GM12864 (cell line): ENCODE data around the gene AMPD1.

Experiments
- DNase-seq: peaks from one replicate; pipeline ENCODE4 v3.0.0-alpha.2; 2011; ENCODE audit warnings: low read depth
- H3K4me3 ChIP-seq: 2 replicates; pipeline ENCODE4 v1.5.1; 2011; ENCODE audit warnings: mild to moderate bottlenecking, low read depth, low read length, control low read depth
- TF ChIP-seq, protein P1 (sequence below): IDR thresholded peaks from 2 replicates; pipeline ENCODE4 v1.5.1; 2011; ENCODE audit warnings: low read depth, mild to moderate bottlenecking, moderate library complexity, low read length, control low read depth, inconsistent platforms; ENCODE audit errors: missing control alignments

The AMPD1 gene

DNA sequence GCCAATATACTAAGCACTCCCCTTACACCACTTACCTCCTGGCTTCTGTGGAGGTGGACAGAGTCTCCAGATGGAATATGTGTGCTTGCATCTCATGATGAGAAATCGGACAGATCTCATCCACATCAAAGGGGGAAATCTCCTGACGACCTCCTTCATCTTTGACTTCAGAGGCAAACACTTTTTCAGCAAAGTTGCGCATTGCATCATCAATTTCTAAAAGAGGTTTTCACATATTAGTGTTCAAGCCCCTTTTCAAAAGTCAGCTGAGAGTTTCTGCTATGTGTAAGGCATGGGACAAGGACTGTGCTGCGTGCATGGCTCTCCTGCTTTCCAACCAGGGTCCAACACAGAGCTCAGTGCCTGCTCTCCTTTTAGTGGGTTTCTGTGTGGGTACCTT, 6.8 kb downstream of the AMPD1 start:
- TF ChIP-seq, protein P1, sequence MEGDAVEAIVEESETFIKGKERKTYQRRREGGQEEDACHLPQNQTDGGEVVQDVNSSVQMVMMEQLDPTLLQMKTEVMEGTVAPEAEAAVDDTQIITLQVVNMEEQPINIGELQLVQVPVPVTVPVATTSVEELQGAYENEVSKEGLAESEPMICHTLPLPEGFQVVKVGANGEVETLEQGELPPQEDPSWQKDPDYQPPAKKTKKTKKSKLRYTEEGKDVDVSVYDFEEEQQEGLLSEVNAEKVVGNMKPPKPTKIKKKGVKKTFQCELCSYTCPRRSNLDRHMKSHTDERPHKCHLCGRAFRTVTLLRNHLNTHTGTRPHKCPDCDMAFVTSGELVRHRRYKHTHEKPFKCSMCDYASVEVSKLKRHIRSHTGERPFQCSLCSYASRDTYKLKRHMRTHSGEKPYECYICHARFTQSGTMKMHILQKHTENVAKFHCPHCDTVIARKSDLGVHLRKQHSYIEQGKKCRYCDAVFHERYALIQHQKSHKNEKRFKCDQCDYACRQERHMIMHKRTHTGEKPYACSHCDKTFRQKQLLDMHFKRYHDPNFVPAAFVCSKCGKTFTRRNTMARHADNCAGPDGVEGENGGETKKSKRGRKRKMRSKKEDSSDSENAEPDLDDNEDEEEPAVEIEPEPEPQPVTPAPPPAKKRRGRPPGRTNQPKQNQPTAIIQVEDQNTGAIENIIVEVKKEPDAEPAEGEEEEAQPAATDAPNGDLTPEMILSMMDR: no peak
- no peak for DNase-seq

DNA sequence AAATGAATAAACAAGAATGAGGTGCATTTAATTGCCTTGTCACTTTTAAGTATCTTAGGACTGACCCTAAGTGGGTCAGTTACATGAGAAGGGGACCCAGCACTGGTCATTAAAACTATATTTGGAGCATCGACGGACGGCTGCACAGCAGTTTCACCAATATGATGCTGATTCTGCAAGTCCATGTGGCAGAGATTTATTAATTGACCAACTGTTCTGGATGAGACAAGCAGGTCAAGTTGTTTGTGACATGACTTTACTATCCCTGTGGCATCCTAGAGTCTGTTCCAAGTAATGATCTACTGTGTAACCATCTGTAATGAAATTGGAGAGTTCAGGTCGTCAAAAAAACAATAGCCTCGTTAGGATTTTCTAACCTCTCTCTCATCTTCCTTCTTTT, 9.5 kb downstream of the AMPD1 start:
- H3K4me3 ChIP-seq: no peak overlapping the region
- TF ChIP-seq, protein P1: no peak
- no peak for DNase-seq

More for the DNA sequence above, 6.8 kb downstream of the AMPD1 start:
- H3K4me3 ChIP-seq: no peak overlapping the region

DNA sequence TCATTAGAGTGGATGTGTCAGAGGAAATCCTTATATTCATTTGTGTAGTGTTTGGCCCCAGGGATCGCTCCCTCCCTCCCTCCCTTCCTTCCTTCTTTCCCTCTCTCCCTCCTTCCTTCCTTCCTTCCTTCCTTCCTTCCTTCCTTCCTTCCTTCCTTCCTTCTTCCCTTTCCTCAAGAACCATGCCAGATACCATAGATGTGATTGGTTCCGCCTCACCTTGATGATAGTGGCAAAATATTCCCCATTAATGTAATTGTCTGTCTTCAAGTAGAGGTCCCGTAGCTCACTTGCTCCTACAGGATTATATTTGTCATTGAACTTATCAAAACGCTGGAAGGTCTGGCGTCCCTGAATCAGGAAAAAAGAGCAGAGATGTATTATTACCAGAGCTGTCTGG, 17.7 kb downstream of the AMPD1 start:
- no peak overlapping the region for H3K4me3 ChIP-seq
- DNase-seq: no peak
- TF ChIP-seq, protein P1: no peak

DNA sequence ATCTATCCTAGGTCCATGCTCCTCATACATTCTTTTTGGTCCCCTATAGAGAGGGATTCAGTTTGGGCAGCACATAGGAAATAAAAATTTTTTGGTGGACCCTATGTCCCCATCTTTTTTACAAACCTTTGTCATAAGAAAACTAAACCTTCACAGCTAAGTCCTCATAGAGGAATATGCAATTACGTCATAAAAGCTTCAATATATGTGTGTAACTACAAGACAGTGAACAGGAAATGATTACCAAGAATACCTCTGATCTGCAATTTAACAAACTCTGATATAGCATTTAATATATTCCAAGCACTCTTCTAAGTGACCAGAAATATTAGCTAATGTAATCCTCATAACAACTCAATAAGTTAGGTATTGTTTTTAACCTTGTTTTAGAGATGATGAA, 19.2 kb downstream of the AMPD1 start:
- no peak for DNase-seq
- no peak overlapping the region for H3K4me3 ChIP-seq
- TF ChIP-seq, protein P1: no peak

DNA sequence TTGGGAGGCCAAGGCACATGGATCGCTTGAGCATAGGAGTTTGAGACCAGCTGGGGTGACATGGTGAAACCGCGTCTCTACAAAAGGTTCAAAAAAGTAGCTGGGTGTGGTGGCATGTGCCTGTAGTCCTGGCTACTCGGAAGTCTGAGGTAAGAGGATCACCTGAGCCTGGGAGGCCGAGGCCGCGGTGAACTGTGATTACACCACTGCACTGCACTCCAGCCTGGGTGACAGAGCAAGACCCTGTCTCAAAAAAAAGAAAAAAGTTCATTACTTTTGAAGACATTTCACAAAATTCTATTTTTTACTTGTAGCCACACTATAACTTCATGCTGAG, 23.4 kb downstream of the AMPD1 start:
- no peak overlapping the region for H3K4me3 ChIP-seq
- DNase-seq: no peak
- TF ChIP-seq, protein P1: no peak

DNA sequence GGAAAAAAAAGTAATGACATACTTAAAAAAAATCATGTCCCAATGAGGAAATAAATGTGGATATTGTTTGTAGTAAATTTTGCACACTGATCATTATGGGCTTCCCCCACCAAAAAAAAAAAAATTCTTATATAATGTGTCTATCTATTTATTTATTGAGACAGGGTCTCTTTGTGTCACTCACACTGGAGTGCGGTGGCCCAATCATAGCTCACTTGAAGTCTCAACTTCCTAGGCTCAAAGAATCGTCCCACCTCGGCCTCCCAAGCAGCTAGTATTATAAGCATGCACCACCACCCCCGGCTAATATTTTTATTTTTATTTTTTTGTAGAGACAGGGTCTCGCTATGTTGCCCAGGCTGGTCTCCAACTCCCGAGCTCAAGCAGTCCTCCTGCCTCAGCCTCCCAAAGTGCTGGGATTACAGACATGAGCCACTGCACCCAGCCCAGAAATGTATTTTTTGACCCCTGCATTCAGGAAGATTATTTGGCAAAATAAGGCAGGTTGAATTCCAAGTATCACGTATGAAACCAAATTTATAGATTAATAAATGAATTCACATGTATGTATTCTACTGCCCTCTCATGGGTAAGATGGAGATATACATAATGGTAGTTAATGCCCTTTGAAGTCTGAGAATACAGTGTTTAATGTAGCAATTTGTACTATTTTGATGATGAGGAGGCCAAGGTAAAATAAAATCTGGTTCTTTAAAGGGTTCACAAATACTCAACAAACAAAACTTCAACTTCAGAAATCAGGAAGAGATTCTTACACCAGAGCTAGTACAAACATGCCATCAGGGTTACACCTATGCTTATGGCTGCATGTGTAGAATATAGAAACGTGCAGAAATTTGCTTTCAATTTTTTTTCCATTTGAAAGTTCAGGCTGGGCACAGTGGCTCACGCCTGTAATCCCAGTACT, 24.1 kb downstream of the AMPD1 start:
- DNase-seq: no peak
- TF ChIP-seq, protein P1: peak; percentile 3
- H3K4me3 ChIP-seq: no peak overlapping the region
